ENCODE data around the gene CRISPLD2. TPM values are rescaled to one million over a fixed set of nuclear protein-coding genes. Genes with fewer than 3 reads are reported as not detected.

The CRISPLD2 gene
- total and polyA plus RNA-seq, 9 of the 15 experiments (the other 6 are each of a cell fraction or from before 2014, with no cell fraction given) = 0.03 to 0.24 (median 0.04) TPM; not detected in 4

- TF ChIP-seq THRB (CRISPR knock-in tag; conservative IDR thresholded peaks at IDR 0.05) (no peak), SP2 (IDR thresholded peaks at IDR 0.05; ENCODE audit: extremely low read depth, low read depth, low read length, poor library complexity, severe bottlenecking) (no peak), EHMT2 (IDR thresholded peaks at IDR 0.05) (no peak), ZNF740 (CRISPR knock-in tag; IDR thresholded peaks at IDR 0.05) (no peak), ZNF740 (tag; IDR thresholded peaks at IDR 0.05) (no peak), ZKSCAN1 (IDR thresholded peaks at IDR 0.05; ENCODE audit: low read depth, low read length) (no peak), MTA3 (IDR thresholded peaks at IDR 0.05; ENCODE audit: borderline replicate concordance) (no peak), ZBTB11 (CRISPR knock-in tag; IDR thresholded peaks at IDR 0.05) (no peak), CUX1 (CRISPR knock-in tag; IDR thresholded peaks at IDR 0.05) (no peak), ZC3H8 (IDR thresholded peaks at IDR 0.05) (no peak), ATF6 (CRISPR knock-in tag; IDR thresholded peaks at IDR 0.05) (no peak)
Measured at GRCh38 chr16:84924331-84925091, 104.7 kb downstream of the CRISPLD2 start (continued).
